Astrocyte (in vitro differentiated cells and primary cell): ENCODE measurements around the gene RABGAP1L. TPM values are rescaled to one million over a fixed set of nuclear protein-coding genes. Genes with fewer than 3 reads are reported as not detected.

ENCODE experiments used
- DNase-seq: peaks from one replicate; pipeline ENCODE4 v3.0.0-alpha.2; 2010; ENCODE audit warnings: low read depth
- FAIRE-seq: peaks from 2 replicates; lab custom pipeline; 2011; peaks lifted over from hg19 to GRCh38; lab: Jason Lieb, UNC
- H2AFZ ChIP-seq: 2 replicates; pipeline ENCODE4 v1.6.0; 2012; ENCODE audit warnings: low read depth, low read length, inconsistent platforms
- H3K27ac ChIP-seq: 2 replicates; pipeline ENCODE4 v1.5.1; 2011; ENCODE audit warnings: low read depth, low read length, inconsistent platforms
- H3K27me3 ChIP-seq: 2 replicates; pipeline ENCODE4 v1.6.0; 2011; ENCODE audit warnings: low read length, inconsistent platforms; ENCODE audit not compliant: insufficient read depth
- H3K36me3 ChIP-seq: 2 replicates; pipeline ENCODE4 v1.5.1; 2011; ENCODE audit warnings: low read length, inconsistent platforms; ENCODE audit not compliant: insufficient read depth
- H3K4me1 ChIP-seq: 2 replicates; pipeline ENCODE4 v1.5.1; 2011; ENCODE audit warnings: low read length, inconsistent platforms; ENCODE audit not compliant: insufficient read depth
- H3K4me2 ChIP-seq: 2 replicates; pipeline ENCODE4 v1.6.0; 2012; ENCODE audit warnings: low read length, inconsistent platforms
- H3K4me3 ChIP-seq: 2 replicates; pipeline ENCODE4 v1.5.1; 2011; ENCODE audit warnings: low read depth, mild to moderate bottlenecking, low read length, inconsistent platforms; ENCODE audit not compliant: insufficient read depth
- H3K79me2 ChIP-seq: 2 replicates; pipeline ENCODE4 v1.6.0; 2012; ENCODE audit warnings: mild to moderate bottlenecking, low read length, inconsistent platforms; ENCODE audit not compliant: insufficient read depth
- H3K9ac ChIP-seq: 2 replicates; pipeline ENCODE4 v1.6.0; 2012; ENCODE audit warnings: mild to moderate bottlenecking, low read length, inconsistent platforms
- H3K9me3 ChIP-seq: 2 replicates; pipeline ENCODE4 v1.5.1; 2012; ENCODE audit warnings: low read depth, mild to moderate bottlenecking, low read length, inconsistent platforms; ENCODE audit not compliant: insufficient read depth
- H4K20me1 ChIP-seq: 2 replicates; pipeline ENCODE4 v1.6.0; 2012; ENCODE audit warnings: low read length, inconsistent platforms; ENCODE audit not compliant: insufficient read depth
- H3K27ac Mint-ChIP-seq: one replicate; pipeline ENCODE4 v1.8.0; 2021; ENCODE audit warnings: mild to moderate bottlenecking, mixed read lengths; ENCODE audit not compliant: unreplicated experiment
- H3K27me3 Mint-ChIP-seq: one replicate; pipeline ENCODE4 v1.8.0; 2021; ENCODE audit warnings: low read depth, mixed read lengths; ENCODE audit not compliant: unreplicated experiment
- H3K36me3 Mint-ChIP-seq: one replicate; pipeline ENCODE4 v1.8.0; 2021; ENCODE audit warnings: low read depth, mixed read lengths; ENCODE audit not compliant: unreplicated experiment
- H3K4me1 Mint-ChIP-seq: one replicate; pipeline ENCODE4 v1.8.0; 2021; ENCODE audit warnings: low read depth, mixed read lengths; ENCODE audit not compliant: unreplicated experiment
- H3K4me3 Mint-ChIP-seq: one replicate; pipeline ENCODE4 v1.8.0; 2021; ENCODE audit warnings: mild to moderate bottlenecking, moderate library complexity, mixed read lengths; ENCODE audit not compliant: unreplicated experiment
- H3K9me3 Mint-ChIP-seq: one replicate; pipeline ENCODE4 v1.8.0; 2021; ENCODE audit warnings: mild to moderate bottlenecking, mixed read lengths; ENCODE audit not compliant: unreplicated experiment
- CTCF ChIP-seq: IDR thresholded peaks from 2 replicates; pipeline ENCODE4 v1.5.1; 2011; ENCODE audit warnings: low read depth, mild to moderate bottlenecking, inconsistent platforms, low read length, moderate library complexity; ENCODE audit not compliant: insufficient read depth
- EZH2 ChIP-seq: IDR thresholded peaks from 2 replicates; pipeline ENCODE4 v1.6.1; 2012; ENCODE audit warnings: mild to moderate bottlenecking, low read length, inconsistent platforms; ENCODE audit not compliant: insufficient read depth
- total RNA-seq: library from RNA; stranded (reverse); gene quantifications from 2 replicates; pipeline ENCODE4 v1.2.1, GENCODE V29; 2021

RABGAP1L gene
- total RNA-seq, 1 donor from 2014 or later: 40.2 TPM

DNA sequence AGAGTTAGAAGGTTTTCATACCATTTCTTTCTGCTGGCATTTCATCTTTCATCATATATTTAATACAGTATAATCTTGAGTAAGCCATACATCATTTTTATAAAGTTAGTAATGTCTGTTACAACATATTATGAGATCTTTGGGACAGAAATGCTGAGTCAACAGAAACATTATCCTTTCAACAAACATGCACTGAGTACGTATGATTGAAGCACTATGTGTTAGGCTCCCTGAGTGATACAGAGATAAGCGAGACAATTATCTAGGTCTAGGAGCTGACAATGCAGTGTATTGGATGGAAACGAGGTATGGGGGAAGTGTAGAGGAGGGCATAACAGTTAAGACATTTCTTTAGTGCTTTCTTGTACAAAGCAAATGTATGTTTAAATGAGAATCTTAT lies 268.7 kb downstream of the RABGAP1L start:
- Mint-ChIP-seq H3K27ac (no peak overlapping the region), H3K9me3 (no peaks in the 10 kb centered on the region), H3K27me3 (no peaks in the 10 kb centered on the region), H3K4me3 (no peak overlapping the region), H3K36me3 (no peaks in the 10 kb centered on the region), H3K4me1 (no peaks in the 10 kb centered on the region)
- Histone ChIP-seq H3K4me3 (no peak overlapping the region), H2AFZ (no peak overlapping the region), H3K4me2 (no peak overlapping the region), H4K20me1 (no peaks in the 10 kb centered on the region), H3K4me1 (no peaks in the 10 kb centered on the region), H3K36me3 (no peaks in the 10 kb centered on the region), H3K9ac (no peak overlapping the region), H3K9me3 (no peaks in the 10 kb centered on the region), H3K27ac (no peak overlapping the region), H3K79me2 (no peaks in the 10 kb centered on the region), H3K27me3 (no peaks in the 10 kb centered on the region)
- DNase-seq (no peak), FAIRE-seq (no peak)
- TF ChIP-seq EZH2: no peak
- no peak for TF ChIP-seq CTCF

DNA sequence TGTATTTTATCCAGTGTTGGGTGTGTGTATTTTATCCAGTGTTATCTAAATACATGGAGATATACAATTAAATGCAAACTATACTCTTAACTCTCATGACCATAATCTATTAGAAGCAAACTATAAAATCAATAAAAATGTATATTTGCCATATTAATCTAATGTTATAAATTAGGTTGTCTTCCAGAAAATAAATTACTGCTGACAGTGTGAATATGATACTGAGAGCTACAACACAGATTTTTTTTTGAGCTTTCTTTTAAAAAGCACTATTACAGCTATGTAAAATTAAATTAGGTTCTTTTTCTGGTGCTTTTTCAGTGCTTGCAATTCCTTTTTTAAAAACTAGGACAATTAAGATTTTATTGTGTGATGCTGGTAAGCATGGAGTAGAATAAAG lies 269.4 kb downstream of the RABGAP1L start:
- Mint-ChIP-seq H3K36me3 (no peaks in the 10 kb centered on the region), H3K4me1 (peaks cover 4% of the 10 kb centered on the region), H3K27me3 (no peaks in the 10 kb centered on the region), H3K9me3 (no peaks in the 10 kb centered on the region), H3K27ac (no peak overlapping the region), H3K4me3 (no peak overlapping the region)
- DNase-seq (no peak), FAIRE-seq (no peak)
- H3K9ac ChIP-seq: no peak overlapping the region
- no peaks in the 10 kb centered on the region for H3K9me3 ChIP-seq
- no peaks in the 10 kb centered on the region for H3K27me3 ChIP-seq
- H3K4me2 ChIP-seq: no peak overlapping the region
- H3K79me2 ChIP-seq: no peaks in the 10 kb centered on the region
- H3K4me3 ChIP-seq: no peak overlapping the region
- no peaks in the 10 kb centered on the region for H3K4me1 ChIP-seq
- H3K36me3 ChIP-seq: no peaks in the 10 kb centered on the region
- no peak overlapping the region for H3K27ac ChIP-seq
- no peak overlapping the region for H2AFZ ChIP-seq
- TF ChIP-seq CTCF (no peak), EZH2 (no peak)
- no peaks in the 10 kb centered on the region for H4K20me1 ChIP-seq

- H3K36me3 Mint-ChIP-seq: no peaks in the 10 kb centered on the region
- no peak overlapping the region for H3K9ac ChIP-seq
- H3K27ac Mint-ChIP-seq: no peak overlapping the region
- H3K4me3 Mint-ChIP-seq: no peak overlapping the region
- peaks cover 12% of the 10 kb centered on the region for H3K9me3 Mint-ChIP-seq
- no peaks in the 10 kb centered on the region for H3K36me3 ChIP-seq
- no peak overlapping the region for H2AFZ ChIP-seq
- no peak overlapping the region for H3K27ac ChIP-seq
- H3K79me2 ChIP-seq: no peaks in the 10 kb centered on the region
- no peak for TF ChIP-seq CTCF
- no peaks in the 10 kb centered on the region for H3K4me1 ChIP-seq
- H3K27me3 ChIP-seq: no peaks in the 10 kb centered on the region
- no peaks in the 10 kb centered on the region for H4K20me1 ChIP-seq
- no peak overlapping the region for H3K4me2 ChIP-seq
- H3K4me1 Mint-ChIP-seq: peaks cover 9% of the 10 kb centered on the region
- H3K27me3 Mint-ChIP-seq: no peaks in the 10 kb centered on the region
- no peaks in the 10 kb centered on the region for H3K9me3 ChIP-seq
- FAIRE-seq (peak; percentile 47), DNase-seq (peak; percentile 60)
- no peak overlapping the region for H3K4me3 ChIP-seq
Measured at GRCh38 chr1:174433451-174433850, 274.1 kb downstream of the RABGAP1L start.
